ENCODE results near the gene TEX14. TPM values are rescaled to one million over a fixed set of nuclear protein-coding genes. Genes with fewer than 3 reads are reported as not detected.

The TEX14 gene
- total and polyA plus RNA-seq, 7 donors: 0.05 to 3.5 (median 0.11) TPM; not detected in 1

- no peak for DNase-seq
- H3K4me1 ChIP-seq: no peaks in the 10 kb centered on the region
- no peak for ATAC-seq
- intact Hi-C loops (cut with DNase I): no loop called here
- no peaks in the 10 kb centered on the region for H3K9me3 ChIP-seq
- TF ChIP-seq, protein P1, sequence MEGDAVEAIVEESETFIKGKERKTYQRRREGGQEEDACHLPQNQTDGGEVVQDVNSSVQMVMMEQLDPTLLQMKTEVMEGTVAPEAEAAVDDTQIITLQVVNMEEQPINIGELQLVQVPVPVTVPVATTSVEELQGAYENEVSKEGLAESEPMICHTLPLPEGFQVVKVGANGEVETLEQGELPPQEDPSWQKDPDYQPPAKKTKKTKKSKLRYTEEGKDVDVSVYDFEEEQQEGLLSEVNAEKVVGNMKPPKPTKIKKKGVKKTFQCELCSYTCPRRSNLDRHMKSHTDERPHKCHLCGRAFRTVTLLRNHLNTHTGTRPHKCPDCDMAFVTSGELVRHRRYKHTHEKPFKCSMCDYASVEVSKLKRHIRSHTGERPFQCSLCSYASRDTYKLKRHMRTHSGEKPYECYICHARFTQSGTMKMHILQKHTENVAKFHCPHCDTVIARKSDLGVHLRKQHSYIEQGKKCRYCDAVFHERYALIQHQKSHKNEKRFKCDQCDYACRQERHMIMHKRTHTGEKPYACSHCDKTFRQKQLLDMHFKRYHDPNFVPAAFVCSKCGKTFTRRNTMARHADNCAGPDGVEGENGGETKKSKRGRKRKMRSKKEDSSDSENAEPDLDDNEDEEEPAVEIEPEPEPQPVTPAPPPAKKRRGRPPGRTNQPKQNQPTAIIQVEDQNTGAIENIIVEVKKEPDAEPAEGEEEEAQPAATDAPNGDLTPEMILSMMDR (IDR thresholded peaks at IDR 0.05): no peak
- no peaks in the 10 kb centered on the region for H3K27me3 ChIP-seq (ENCODE audit: insufficient read depth in 3 of 3, low read length in 2 of 3)
- H3K27ac ChIP-seq: no peak overlapping the region
- no peak overlapping the region for H3K4me3 ChIP-seq
- H3K36me3 ChIP-seq (ENCODE audit: insufficient read depth in 1 of 2, low read depth in 1 of 2): no peaks in the 10 kb centered on the region
Measured at GRCh38 chr17:58539698-58540097, 152.1 kb downstream of the TEX14 start.

DNA sequence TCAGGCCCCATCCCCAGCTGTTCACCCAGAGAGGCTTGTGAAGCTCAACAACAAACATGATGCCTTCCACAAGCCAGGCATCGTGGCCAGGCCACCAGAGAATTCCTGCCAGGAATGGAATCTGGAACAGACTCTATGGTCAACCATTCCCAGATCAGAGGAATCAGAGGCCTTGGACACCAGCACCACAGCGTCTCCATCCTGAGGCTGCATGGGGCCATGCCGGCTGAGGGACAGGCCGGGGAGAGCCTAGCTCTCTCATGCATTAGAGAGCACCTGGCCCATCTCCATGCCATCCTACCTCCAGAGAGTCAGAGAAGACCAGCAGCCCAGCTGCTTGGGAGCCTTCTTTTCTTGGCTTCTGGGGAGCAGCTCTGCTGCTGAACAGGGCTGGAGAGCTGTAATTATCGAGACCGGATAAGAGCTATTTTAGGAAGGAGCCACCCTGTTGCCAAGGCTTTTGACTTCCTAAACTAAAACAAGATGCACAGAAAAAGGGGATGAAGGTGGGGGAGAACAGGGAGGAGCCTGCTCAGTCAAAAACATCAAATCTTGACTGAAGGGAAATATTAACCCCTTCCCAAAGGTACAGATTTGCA, 152.9 kb downstream of the TEX14 start:
- Histone ChIP-seq H3K27ac (no peak overlapping the region), H3K9me3 (no peaks in the 10 kb centered on the region), H3K4me1 (no peaks in the 10 kb centered on the region), H3K4me3 (no peak overlapping the region), H3K36me3 (ENCODE audit: insufficient read depth in 1 of 2, low read depth in 1 of 2) (no peaks in the 10 kb centered on the region), H3K27me3 (ENCODE audit: insufficient read depth in 3 of 3, low read length in 2 of 3) (no peaks in the 10 kb centered on the region)
- ATAC-seq (no peak), DNase-seq (no peak)
- 18 to 22% (median 20%) methylated on average over 6 of the region's 6 CpGs for WGBS, 3 donors
- intact Hi-C loops (cut with DNase I): no loop called here
- TF ChIP-seq, protein P1 (IDR thresholded peaks at IDR 0.05): no peak

DNA sequence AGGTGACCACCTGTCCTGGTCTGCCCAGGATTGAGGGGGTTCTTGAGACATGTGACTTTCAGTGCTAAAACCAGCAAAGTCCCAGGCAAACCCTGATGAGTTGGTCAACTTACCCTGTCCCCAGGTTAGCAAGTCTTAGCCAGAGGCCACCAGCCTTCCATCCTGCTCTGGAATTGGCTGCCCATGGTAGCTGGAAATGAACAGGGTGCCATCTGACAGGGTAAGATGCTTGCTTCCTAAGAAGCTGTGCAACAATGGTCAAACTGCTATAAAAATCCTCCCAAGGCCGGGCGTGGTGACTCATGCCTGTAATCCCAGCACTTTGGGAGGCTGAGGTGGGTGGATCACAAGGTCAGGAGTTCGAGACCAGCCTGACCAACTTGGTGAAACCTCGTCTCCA, 154.6 kb downstream of the TEX14 start:
- WGBS, 3 donors: 84 to 89% (median 88%) methylated on average over 4 of the region's 4 CpGs
- ATAC-seq (no peak), DNase-seq (no peak)
- no peaks in the 10 kb centered on the region for H3K36me3 ChIP-seq (ENCODE audit: insufficient read depth in 1 of 2, low read depth in 1 of 2)
- H3K27ac ChIP-seq: no peak overlapping the region
- no peaks in the 10 kb centered on the region for H3K27me3 ChIP-seq (ENCODE audit: insufficient read depth in 3 of 3, low read length in 2 of 3)
- H3K4me3 ChIP-seq: no peak overlapping the region
- H3K4me1 ChIP-seq: peaks cover 5% of the 10 kb centered on the region
- intact Hi-C loops (cut with DNase I): no loop called here
- no peaks in the 10 kb centered on the region for H3K9me3 ChIP-seq
- TF ChIP-seq, protein P1 (IDR thresholded peaks at IDR 0.05): no peak

- TF ChIP-seq, protein P1 (IDR thresholded peaks at IDR 0.05): no peak
- peaks cover 6% of the 10 kb centered on the region for H3K4me1 ChIP-seq
- no peak overlapping the region for H3K27ac ChIP-seq
- intact Hi-C loops (cut with DNase I): no loop called here
- WGBS, 3 donors: 33 to 58% (median 39%) methylated on average over 3 of the region's 3 CpGs
- no peaks in the 10 kb centered on the region for H3K36me3 ChIP-seq (ENCODE audit: insufficient read depth in 1 of 2, low read depth in 1 of 2)
- H3K4me3 ChIP-seq: no peak overlapping the region
- DNase-seq (no peak), ATAC-seq (no peak)
- H3K27me3 ChIP-seq (ENCODE audit: insufficient read depth in 3 of 3, low read length in 2 of 3): no peaks in the 10 kb centered on the region
- no peaks in the 10 kb centered on the region for H3K9me3 ChIP-seq
Measured at GRCh38 chr17:58536542-58536941, 155.3 kb downstream of the TEX14 start.

GRCh38 chr17:58535431-58535830, 156.4 kb downstream of the TEX14 start:
- DNase-seq: no peak
- Histone ChIP-seq H3K4me3 (no peak overlapping the region), H3K9me3 (no peaks in the 10 kb centered on the region), H3K27ac (no peak overlapping the region), H3K4me1 (peaks cover 6% of the 10 kb centered on the region), H3K36me3 (ENCODE audit: insufficient read depth in 1 of 2, low read depth in 1 of 2) (no peaks in the 10 kb centered on the region), H3K27me3 (ENCODE audit: insufficient read depth in 3 of 3, low read length in 2 of 3) (no peaks in the 10 kb centered on the region)
- TF ChIP-seq, protein P1 (IDR thresholded peaks at IDR 0.05): no peak
- ATAC-seq: no peak
- intact Hi-C loops (cut with DNase I): no loop called here
- WGBS, 3 donors: 24 to 58% (median 44%) methylated on average over 2 of the region's 2 CpGs
